KMS-11 (cell line): ENCODE measurements around the gene NT5C2.

ENCODE experiments used
- H2AFZ ChIP-seq: fragments of 200-600 bp; sonication (generic); 2 replicates; pipeline ENCODE4 v1.6.1; 2016; ENCODE audit warnings: antibody characterized with exemption, mixed run types, low read depth
- H3K27ac ChIP-seq: fragments of 200-600 bp; sonication (generic); 2 replicates; pipeline ENCODE4 v1.6.1; 2016; ENCODE audit warnings: mild to moderate bottlenecking, mixed run types
- H3K27me3 ChIP-seq: fragments of 200-600 bp; sonication (generic); 2 replicates; pipeline ENCODE4 v1.6.1; 2017; ENCODE audit warnings: mild to moderate bottlenecking, low read depth, mixed run types, moderate library complexity; ENCODE audit not compliant: insufficient read depth
- H3K36me3 ChIP-seq: fragments of 200-600 bp; sonication (generic); 2 replicates; pipeline ENCODE4 v1.6.1; 2017; ENCODE audit warnings: mild to moderate bottlenecking, mixed run types; ENCODE audit not compliant: insufficient read depth
- H3K4me1 ChIP-seq: fragments of 200-600 bp; sonication (generic); 2 replicates; pipeline ENCODE4 v1.6.1; 2016; ENCODE audit warnings: mild to moderate bottlenecking, low read depth, mixed run types; ENCODE audit not compliant: poor library complexity, severe bottlenecking
- H3K4me2 ChIP-seq: fragments of 200-600 bp; sonication (generic); 2 replicates; pipeline ENCODE4 v1.7.0; 2016; ENCODE audit warnings: mild to moderate bottlenecking, mixed run types
- H3K4me3 ChIP-seq: fragments of 200-600 bp; sonication (generic); IDR thresholded peaks from 2 replicates; pipeline ENCODE4 v1.6.1; 2017; ENCODE audit warnings: low read depth, low read length, mixed read lengths; ENCODE audit not compliant: insufficient read depth
- H3K79me2 ChIP-seq: fragments of 200-600 bp; sonication (generic); 2 replicates; pipeline ENCODE4 v1.6.1; 2016; ENCODE audit warnings: low read depth, mixed run types; ENCODE audit not compliant: insufficient read depth
- H3K9ac ChIP-seq: fragments of 200-600 bp; sonication (generic); 2 replicates; pipeline ENCODE4 v1.6.1; 2016; ENCODE audit warnings: mild to moderate bottlenecking, mixed run types
- H4K20me1 ChIP-seq: fragments of 200-600 bp; sonication (generic); 2 replicates; pipeline ENCODE4 v1.6.1; 2016; ENCODE audit warnings: mild to moderate bottlenecking, mixed run types; ENCODE audit not compliant: insufficient read depth
- CTCF ChIP-seq: fragments of 200-600 bp; sonication (generic); conservative IDR thresholded peaks from 2 replicates; pipeline ENCODE4 v1.6.1; 2017; ENCODE audit warnings: low read depth, mild to moderate bottlenecking, antibody characterized with exemption, low read length, moderate library complexity, mixed read lengths

NT5C2 gene

GRCh38 chr10:103155471-103156085 lies 37.5 kb downstream of the NT5C2 start:
- Histone ChIP-seq H3K36me3 (no peaks in the 10 kb centered on the region), H3K79me2 (no peaks in the 10 kb centered on the region), H4K20me1 (no peaks in the 10 kb centered on the region), H3K27ac (no peak overlapping the region), H3K4me1 (no peaks in the 10 kb centered on the region), H3K9ac (no peak overlapping the region), H3K4me3 (no peak overlapping the region), H3K27me3 (no peaks in the 10 kb centered on the region), H2AFZ (no peak overlapping the region), H3K4me2 (no peak overlapping the region)
- no peak for TF ChIP-seq CTCF

DNA sequence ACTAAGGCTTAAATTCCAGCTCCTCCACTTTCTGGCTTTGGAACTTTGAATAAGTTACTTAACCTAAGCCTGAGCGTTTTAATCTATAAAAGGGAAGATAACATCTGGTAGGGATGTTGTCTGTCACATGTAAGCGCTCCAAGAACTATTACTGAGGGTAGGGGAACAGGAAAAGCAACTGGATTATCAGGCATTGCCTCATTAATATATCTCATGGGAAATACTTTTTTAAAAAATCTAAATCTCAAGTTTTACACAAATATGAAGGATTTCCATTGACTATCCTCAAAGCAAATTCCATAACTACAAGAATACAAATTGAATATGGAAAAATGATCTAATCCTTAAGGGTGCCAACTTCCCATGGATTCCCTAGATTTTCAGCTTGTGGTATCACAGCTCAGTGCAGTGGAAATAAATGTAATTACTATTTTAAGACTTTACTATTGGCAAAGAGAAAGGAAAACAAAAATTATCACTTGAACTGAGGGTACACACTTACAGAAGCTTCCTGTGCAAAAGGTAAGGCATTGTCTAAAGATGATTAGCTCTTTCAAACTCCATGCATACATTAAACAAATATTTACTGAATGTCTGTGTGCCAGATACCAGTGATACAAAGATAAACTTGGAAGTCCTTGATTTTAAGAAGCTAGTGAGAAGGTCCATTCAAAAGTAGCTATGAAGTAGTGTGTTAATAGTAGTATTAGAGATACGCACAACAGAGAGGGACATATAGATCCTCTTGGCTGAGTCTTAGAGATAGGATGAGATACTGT lies 38.4 kb downstream of the NT5C2 start:
- Histone ChIP-seq H2AFZ (no peak overlapping the region), H3K27ac (no peak overlapping the region), H3K4me1 (no peaks in the 10 kb centered on the region), H3K36me3 (no peaks in the 10 kb centered on the region), H4K20me1 (no peaks in the 10 kb centered on the region), H3K27me3 (no peaks in the 10 kb centered on the region), H3K4me3 (no peak overlapping the region), H3K4me2 (no peak overlapping the region), H3K79me2 (no peaks in the 10 kb centered on the region), H3K9ac (no peak overlapping the region)
- no peak for TF ChIP-seq CTCF

GRCh38 chr10:103153302-103154197 lies 39.5 kb downstream of the NT5C2 start:
- H3K4me1 ChIP-seq, result no peaks in the 10 kb centered on the region
- H4K20me1 ChIP-seq, result no peaks in the 10 kb centered on the region
- TF ChIP-seq CTCF, result no peak
- H3K4me3 ChIP-seq, result no peak overlapping the region
- no peaks in the 10 kb centered on the region for H3K79me2 ChIP-seq
- H3K4me2 ChIP-seq, result no peak overlapping the region
- H3K36me3 ChIP-seq, result no peaks in the 10 kb centered on the region
- no peak overlapping the region for H2AFZ ChIP-seq
- H3K27ac ChIP-seq, result no peak overlapping the region
- no peaks in the 10 kb centered on the region for H3K27me3 ChIP-seq
- H3K9ac ChIP-seq, result no peak overlapping the region

- Histone ChIP-seq H3K9ac (no peak overlapping the region), H3K79me2 (no peaks in the 10 kb centered on the region), H3K4me2 (no peak overlapping the region), H3K27ac (no peak overlapping the region), H3K27me3 (no peaks in the 10 kb centered on the region), H2AFZ (no peak overlapping the region), H4K20me1 (no peaks in the 10 kb centered on the region), H3K4me1 (no peaks in the 10 kb centered on the region), H3K36me3 (no peaks in the 10 kb centered on the region), H3K4me3 (no peak overlapping the region)
- TF ChIP-seq CTCF, result no peak
These were observed 43.0 kb downstream of the NT5C2 start for GRCh38 chr10:103149991-103150622.
